Stomach (tissue), 9 donors: Measurements from ENCODE around the gene SGTA. TPM values are rescaled to one million over a fixed set of nuclear protein-coding genes. Genes with fewer than 3 reads are reported as not detected.

Source experiments
- DNase-seq, 2 donors: peaks; one replicate each; pipeline versions ENCODE4 v3.0.0 to v3.0.0-alpha.2; 2013 to 2019
- H3K27ac ChIP-seq, 5 donors: fragments of 200-600 bp in 4 of 5; sonication (generic) in 4 of 5; one replicate each; pipeline ENCODE4 v1.5.1; 2013 to 2019; ENCODE audit warnings: mild to moderate bottlenecking in 1 of 5, moderate library complexity in 1 of 5
- H3K27me3 ChIP-seq, 3 donors: fragments of 200-600 bp; sonication (generic); one replicate each; pipeline ENCODE4 v1.5.1; 2017 to 2019; ENCODE audit warnings: mixed run types in 1 of 3
- H3K36me3 ChIP-seq, 4 donors: fragments of 200-600 bp; sonication (generic); 1 replicate in 3 of 4; 2 replicates in 1 of 4; pipeline ENCODE4 v1.5.1; 2016 to 2019
- H3K4me1 ChIP-seq, 4 donors: fragments of 200-600 bp; sonication (generic); one replicate each; pipeline ENCODE4 v1.5.1; 2016 to 2019
- H3K4me3 ChIP-seq, 4 donors: fragments of 200-600 bp; sonication (generic) in 3 of 4; one replicate each; pipeline ENCODE4 v1.5.1; 2016 to 2019; ENCODE audit warnings: mild to moderate bottlenecking in 1 of 4
- H3K9me3 ChIP-seq, 4 donors: fragments of 200-600 bp; sonication (generic); one replicate each; pipeline ENCODE4 v1.5.1; 2016 to 2019
- EP300 ChIP-seq: sonication (generic); formaldehyde crosslinking; IDR thresholded peaks from one replicate; pipeline ENCODE4 v1.6.1; 2017; ENCODE audit warnings: antibody characterized with exemption
- POLR2A ChIP-seq, 4 donors: fragments of 450-650 bp; IDR thresholded peaks; one replicate each; pipeline ENCODE4 v1.6.1; 2016; ENCODE audit warnings: antibody characterized with exemption in 4 of 4, control low read depth in 2 of 4, mild to moderate bottlenecking in 1 of 4, moderate library complexity in 1 of 4
- POLR2AphosphoS5 ChIP-seq, 3 donors: sonication (generic); formaldehyde crosslinking; IDR thresholded peaks; one replicate each; pipeline ENCODE4 v1.6.1; 2016; ENCODE audit warnings: antibody characterized with exemption in 3 of 3
- WGBS, 5 donors: extraction: QIAGEN DNeasy Blood & Tissue Kit in 3 of 5; methylation state at CpG; one replicate each; pipeline versions ENCODE4 v1.1.5 to v1.1.7; 2013 to 2018; 5-methylcytosine and 5-hydroxymethylcytosine counted together
- intact Hi-C: fragments of 100-400 bp; cut with DNase I; formaldehyde crosslinking; loops from one replicate; pipeline ENCODE4 v1.15.1; 2023; ENCODE audit warnings: low total_unique reads
- polyA plus RNA-seq, 3 donors: library from polyadenylated mRNA; stranded (reverse); fragments of 200-250 nt; gene quantifications; one replicate each; pipeline ENCODE4 v1.2.3, GENCODE V29; 2013
- total RNA-seq, 5 donors: library from RNA; depleted of rRNA; stranded (reverse); fragments of >200 nt; gene quantifications; one replicate each; pipeline versions ENCODE4 v1.1.0 to v1.2.3, GENCODE V29; 2014 to 2016
- TF ChIP-seq, protein P1 (sequence below), 7 experiments: fragments of 450-650 bp in 4 of 7; fragments of 200-600 bp in 3 of 7; sonication (generic) in 3 of 7; IDR thresholded peaks; one replicate each; pipeline ENCODE4 v1.5.1; 2016 to 2019; ENCODE audit warnings: antibody characterized with exemption in 7 of 7, control low read depth in 2 of 7, mild to moderate bottlenecking in 1 of 7
- donor health status: healthy with polysubstance abuse.
- donor health status: Bipolar disorder and iron deficiency.
- donor health status: healthy.

The SGTA gene
- total and polyA plus RNA-seq, 8 donors = 18.5 to 173 (median 52.7) TPM

DNA sequence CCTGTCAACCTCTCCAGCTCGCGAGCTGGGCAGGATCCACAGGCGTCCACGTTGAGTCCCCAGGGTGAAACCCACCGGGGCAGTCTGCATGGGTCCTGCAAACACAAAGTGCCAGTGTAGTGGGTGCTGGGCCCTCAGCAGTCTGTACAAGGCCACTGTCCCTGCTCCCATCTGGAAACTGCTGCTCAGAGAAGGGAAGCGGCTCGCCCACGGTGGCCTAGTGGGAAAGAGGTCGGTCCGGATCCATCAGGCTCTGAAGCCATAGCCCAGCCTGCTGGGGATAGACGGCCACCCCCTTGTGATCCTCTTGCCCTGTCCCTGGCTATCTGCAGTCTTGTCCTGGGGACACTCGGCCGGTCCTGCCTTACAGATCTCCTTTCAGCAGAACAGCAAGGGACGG is 59.3 kb downstream of the SGTA start:
- Histone ChIP-seq H3K4me1 (peaks cover 25 to 53% (median 41%) of the 10 kb centered on the region in 4 donors), H3K9me3 (no peaks in the 10 kb centered on the region), H3K27ac (peak overlapping the region; percentile 12 to 73 (median 64)), H3K4me3 (no peak overlapping the region), H3K36me3 (no peaks in the 10 kb centered on the region), H3K27me3 (peaks cover 5 to 91% (median 60%) of the 10 kb centered on the region in 3 donors)
- TF ChIP-seq POLR2A (IDR thresholded peaks at IDR 0.05) (no peak), EP300 (no peak), POLR2AphosphoS5 (IDR thresholded peaks at IDR 0.05) (no peak)
- TF ChIP-seq, protein P1, sequence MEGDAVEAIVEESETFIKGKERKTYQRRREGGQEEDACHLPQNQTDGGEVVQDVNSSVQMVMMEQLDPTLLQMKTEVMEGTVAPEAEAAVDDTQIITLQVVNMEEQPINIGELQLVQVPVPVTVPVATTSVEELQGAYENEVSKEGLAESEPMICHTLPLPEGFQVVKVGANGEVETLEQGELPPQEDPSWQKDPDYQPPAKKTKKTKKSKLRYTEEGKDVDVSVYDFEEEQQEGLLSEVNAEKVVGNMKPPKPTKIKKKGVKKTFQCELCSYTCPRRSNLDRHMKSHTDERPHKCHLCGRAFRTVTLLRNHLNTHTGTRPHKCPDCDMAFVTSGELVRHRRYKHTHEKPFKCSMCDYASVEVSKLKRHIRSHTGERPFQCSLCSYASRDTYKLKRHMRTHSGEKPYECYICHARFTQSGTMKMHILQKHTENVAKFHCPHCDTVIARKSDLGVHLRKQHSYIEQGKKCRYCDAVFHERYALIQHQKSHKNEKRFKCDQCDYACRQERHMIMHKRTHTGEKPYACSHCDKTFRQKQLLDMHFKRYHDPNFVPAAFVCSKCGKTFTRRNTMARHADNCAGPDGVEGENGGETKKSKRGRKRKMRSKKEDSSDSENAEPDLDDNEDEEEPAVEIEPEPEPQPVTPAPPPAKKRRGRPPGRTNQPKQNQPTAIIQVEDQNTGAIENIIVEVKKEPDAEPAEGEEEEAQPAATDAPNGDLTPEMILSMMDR (IDR thresholded peaks at IDR 0.05) = no peak
- DNase-seq = no peak
- intact Hi-C loops = no loop called here
- 72 to 82% (median 78%) methylated on average over 12 to 14 of the region's 14 CpGs for WGBS, 5 donors

DNA sequence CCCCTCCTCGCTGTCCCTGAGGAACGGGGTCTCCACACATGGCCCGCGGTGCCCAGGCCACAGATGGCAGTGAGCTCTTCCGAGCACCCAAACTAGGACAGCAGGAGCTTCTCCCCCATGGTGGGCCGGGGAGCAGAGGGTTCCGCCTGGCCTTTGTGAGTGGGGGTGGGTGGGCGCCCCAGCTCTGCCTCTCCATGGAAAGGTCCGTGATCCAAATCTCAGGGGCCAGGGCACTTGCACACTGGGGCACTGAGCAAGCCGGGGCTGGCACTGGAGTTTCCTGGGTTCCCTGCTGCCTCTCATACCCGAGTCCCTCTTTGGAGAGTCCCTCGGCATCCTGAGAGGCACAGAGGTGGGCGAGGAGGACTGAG is 59.7 kb downstream of the SGTA start:
- peak overlapping the region; percentile 12 to 73 (median 64) for H3K27ac ChIP-seq
- H3K36me3 ChIP-seq = no peaks in the 10 kb centered on the region
- no peak overlapping the region for H3K4me3 ChIP-seq
- WGBS, 5 donors = 44 to 72% (median 68%) methylated on average over 10 to 13 of the region's 13 CpGs; no CpG with 5 or more reads in 1 of the 5 donors
- peaks cover 5 to 90% (median 60%) of the 10 kb centered on the region in 3 donors for H3K27me3 ChIP-seq
- TF ChIP-seq EP300 (no peak), POLR2A (IDR thresholded peaks at IDR 0.05) (no peak), POLR2AphosphoS5 (IDR thresholded peaks at IDR 0.05) (no peak)
- TF ChIP-seq, protein P1 (IDR thresholded peaks at IDR 0.05) = no peak
- intact Hi-C loops = no loop called here
- H3K4me1 ChIP-seq = peaks cover 25 to 53% (median 41%) of the 10 kb centered on the region in 4 donors
- DNase-seq = no peak
- H3K9me3 ChIP-seq = no peaks in the 10 kb centered on the region

DNA sequence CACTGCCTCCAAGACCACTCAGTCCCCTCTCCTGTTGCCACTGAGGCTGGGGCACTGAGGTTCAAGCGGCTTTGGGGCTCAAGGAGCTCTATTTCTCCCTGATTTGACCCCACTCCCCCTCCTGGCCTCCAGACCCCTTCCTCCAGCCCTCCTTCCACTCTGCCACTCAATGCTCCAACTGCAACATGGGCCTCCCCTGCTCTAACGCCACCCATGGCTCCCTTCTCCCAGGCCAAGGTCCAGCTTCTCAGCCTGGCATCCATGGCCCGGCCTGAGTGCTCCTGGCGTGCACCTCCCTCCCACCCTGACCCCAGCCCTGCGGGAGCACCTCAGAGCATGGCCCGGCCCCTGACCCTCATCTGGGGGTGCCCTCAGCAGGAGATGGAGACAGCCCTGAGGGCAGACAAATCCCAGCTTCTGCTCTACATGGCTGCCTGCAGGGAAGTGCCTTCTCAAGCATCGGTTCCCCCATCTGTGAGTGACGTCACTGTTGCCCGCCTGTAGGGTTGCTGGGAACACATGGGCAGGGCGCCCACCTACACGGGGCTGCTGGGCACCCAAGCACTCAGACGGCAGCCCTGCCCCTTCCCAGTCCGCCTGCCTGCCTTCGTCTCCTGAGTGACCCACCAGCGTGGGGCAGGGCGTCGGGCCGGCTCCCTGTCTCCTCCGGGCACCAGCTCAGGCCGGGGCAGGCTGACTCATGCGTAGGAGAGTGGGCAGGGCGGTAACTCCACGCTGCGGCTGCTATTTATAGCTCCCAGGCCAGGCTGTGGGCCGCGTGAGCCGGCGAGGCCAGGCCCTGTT is 60.3 kb downstream of the SGTA start:
- TF ChIP-seq POLR2AphosphoS5 (IDR thresholded peaks at IDR 0.05) (peak in 1 of 3 donors; percentile 8), EP300 (no peak)
- no peaks in the 10 kb centered on the region for H3K36me3 ChIP-seq
- H3K27me3 ChIP-seq = peaks cover 5 to 84% (median 56%) of the 10 kb centered on the region in 3 donors
- 35 to 68% (median 38%) methylated on average over 9 to 28 of the region's 28 CpGs for WGBS, 5 donors
- H3K27ac ChIP-seq = peak overlapping the region; percentile 12 to 73 (median 64)
- peak; percentile 78 to 81 for DNase-seq
- H3K4me3 ChIP-seq = peak overlapping the region in 1 of 4 donors; percentile 10
- peaks cover 25 to 53% (median 41%) of the 10 kb centered on the region in 4 donors for H3K4me1 ChIP-seq
- H3K9me3 ChIP-seq = no peaks in the 10 kb centered on the region
- intact Hi-C loops = no loop called here

DNA sequence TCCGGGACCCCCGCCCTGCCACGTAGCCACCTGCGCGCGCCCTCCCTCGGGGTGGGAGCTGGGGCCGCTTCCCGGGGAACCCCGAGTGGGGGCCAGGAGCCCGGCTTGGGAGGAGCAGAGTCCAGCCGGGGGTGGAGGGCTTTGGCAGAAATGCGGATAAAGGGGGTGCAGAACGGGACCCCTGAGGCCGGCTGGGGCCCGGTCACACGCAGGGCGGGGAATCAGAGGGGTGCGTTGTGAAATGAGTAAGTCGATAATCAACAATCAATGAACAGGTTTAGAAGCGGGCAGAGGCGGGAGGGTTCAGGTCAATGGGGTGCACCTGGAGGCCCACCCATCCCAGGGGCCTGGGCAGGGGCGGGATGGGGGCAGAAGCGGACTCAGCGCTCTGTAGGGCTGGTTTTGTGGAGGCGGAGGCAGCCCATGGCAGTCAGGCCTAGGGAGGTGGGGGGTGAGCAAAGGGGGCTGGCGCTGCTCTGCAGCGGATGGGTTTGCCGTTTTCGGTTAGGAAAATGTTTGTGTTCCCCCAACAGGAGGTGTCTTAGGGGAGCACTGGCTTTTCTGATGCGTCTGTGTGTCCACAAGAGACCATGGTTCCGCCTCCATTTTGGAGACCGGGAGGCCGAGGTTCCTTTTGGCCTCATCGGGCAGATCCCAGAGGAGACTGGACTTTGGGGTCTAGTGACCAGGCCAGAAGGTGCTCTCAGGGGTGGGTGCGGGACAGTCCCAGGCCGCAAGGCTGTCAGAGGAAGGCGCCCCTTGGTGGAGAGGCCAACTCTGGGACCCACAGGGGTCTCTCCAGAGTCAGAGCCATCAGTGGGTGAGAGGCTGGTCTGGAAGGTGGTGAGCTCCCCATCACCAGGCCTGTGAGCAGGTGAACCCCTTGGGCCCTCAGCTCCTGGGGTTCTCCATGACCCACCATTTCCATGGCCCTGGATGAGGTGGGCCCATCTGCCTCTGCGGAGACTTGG is 61.2 kb downstream of the SGTA start:
- Histone ChIP-seq H3K27me3 (peaks cover 5 to 75% (median 47%) of the 10 kb centered on the region in 3 donors), H3K4me1 (peaks cover 25 to 49% (median 40%) of the 10 kb centered on the region in 4 donors), H3K9me3 (no peaks in the 10 kb centered on the region), H3K36me3 (no peaks in the 10 kb centered on the region), H3K27ac (peak overlapping the region in 1 of 5 donors; percentile 64), H3K4me3 (peak overlapping the region; percentile 52 to 56 (median 53))
- no peak for TF ChIP-seq POLR2A (IDR thresholded peaks at IDR 0.05)
- TF ChIP-seq, protein P1 (IDR thresholded peaks at IDR 0.05) = no peak
- no peak for TF ChIP-seq EP300
- no peak for TF ChIP-seq POLR2AphosphoS5 (IDR thresholded peaks at IDR 0.05)
- DNase-seq = peak in 1 of 2 donors; percentile 32
- intact Hi-C loops = no loop called here
- WGBS, 5 donors = 29 to 42% (median 34%) methylated on average over 28 to 39 of the region's 39 CpGs
